ENCODE measurements around the gene MMP19.
"Not testable (repeated sequence)": the region's sequence is repeated elsewhere in the genome, so short reads cannot be mapped to it uniquely, and the experiment has no call there.

The MMP19 gene, protein sequence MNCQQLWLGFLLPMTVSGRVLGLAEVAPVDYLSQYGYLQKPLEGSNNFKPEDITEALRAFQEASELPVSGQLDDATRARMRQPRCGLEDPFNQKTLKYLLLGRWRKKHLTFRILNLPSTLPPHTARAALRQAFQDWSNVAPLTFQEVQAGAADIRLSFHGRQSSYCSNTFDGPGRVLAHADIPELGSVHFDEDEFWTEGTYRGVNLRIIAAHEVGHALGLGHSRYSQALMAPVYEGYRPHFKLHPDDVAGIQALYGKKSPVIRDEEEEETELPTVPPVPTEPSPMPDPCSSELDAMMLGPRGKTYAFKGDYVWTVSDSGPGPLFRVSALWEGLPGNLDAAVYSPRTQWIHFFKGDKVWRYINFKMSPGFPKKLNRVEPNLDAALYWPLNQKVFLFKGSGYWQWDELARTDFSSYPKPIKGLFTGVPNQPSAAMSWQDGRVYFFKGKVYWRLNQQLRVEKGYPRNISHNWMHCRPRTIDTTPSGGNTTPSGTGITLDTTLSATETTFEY
- total RNA-seq, result 0 reads per million in 4 experiments

DNA sequence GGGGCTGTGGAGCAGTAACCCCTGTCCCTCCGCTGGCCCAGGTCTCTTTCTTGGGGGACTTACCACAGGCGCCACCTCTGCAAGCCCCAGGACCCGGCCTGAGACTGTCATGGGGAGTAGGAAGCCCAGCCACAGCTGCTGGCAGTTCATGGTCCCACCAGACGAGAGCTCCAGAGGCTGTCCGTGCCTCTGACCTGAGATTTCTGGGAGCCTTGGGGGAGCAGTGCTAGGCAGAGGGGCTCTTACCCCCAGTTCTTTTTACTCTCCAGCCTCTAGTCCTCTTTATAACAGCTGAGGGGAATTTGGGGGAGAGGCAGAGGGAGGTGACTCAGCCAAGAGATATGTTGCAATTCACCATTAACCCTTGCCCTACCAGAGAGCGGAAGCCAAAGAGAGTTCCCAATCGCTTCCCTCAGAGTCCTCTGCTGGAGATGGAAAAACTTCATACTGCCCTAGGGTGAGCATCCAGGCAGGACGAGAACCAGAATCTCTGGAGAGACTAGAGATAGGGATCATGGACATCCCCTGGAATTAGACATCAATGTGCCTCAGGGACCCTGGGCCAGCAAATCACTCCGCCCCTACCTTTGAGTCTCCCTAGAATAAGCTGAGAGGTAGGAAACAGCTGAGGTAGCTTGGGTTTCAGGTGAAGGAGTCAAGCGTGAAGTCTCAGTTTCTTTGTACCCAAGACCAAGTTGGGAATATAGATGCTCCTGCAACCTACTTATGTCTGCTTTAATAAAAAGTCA, at the start of gene MMP19:
Gene MMP19 (minus strand): TSS at position 256 of the 749 bp plus-strand sequence. CDS start 106 bp downstream, at position 150.
- no peak for DNase-seq

- DNase-seq, result no peak
Measured at GRCh38 chr12:55891310-55891709, 48.6 kb upstream of the MMP19 start.

GRCh38 chr12:55885113-55885512, 42.4 kb upstream of the MMP19 start:
- no peak for DNase-seq

DNA sequence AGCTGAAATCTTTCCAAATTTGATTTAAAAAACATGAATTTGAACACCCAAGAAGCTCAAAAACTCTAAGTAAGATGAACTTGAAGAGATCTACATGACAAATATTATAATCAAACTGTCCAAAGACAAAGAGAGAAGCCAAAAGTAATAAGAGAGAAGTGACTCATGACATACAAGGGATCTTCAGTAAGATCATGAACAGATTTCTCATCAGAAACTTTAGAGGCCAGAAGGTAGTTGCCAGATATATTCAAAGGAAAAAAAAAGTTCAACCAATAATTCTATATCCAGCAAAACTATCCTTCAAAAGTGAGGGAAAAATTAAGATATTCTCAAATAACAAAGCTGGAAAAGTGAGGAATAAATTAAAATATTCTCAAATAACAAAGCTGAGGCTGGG, 35.1 kb upstream of the MMP19 start:
- no peak for DNase-seq

- DNase-seq, result no peak
Measured at GRCh38 chr12:55875704-55876467, 33.1 kb upstream of the MMP19 start.

- no peak for DNase-seq
Measured at GRCh38 chr12:55874443-55874842, 31.7 kb upstream of the MMP19 start.

DNA sequence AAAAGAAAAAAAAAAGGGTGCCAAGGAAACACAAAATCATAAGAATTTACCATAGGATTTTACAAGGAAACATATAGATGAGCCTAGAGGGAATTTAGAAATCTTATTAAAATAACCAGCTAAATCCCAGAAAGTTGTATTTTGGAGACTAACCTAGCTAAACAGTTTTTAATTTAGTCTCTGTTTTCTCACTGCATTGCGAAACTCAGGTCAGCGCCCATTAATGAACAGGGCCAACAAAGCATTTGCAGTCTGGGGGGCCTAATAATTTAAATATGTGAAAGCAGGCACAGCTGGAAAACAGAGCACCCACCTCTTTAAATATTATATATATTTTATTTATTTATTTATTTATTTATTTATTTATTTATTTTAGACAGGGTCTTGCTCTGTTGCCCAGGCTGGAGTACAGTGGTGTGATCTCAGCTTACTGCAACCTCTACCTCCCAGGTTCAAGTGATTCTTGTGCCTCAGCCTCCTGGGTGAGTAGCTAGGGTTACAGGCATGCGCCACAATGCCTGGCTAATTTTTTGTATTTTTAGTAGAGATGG, 23.8 kb upstream of the MMP19 start:
- not testable (repeated sequence) for DNase-seq

DNA sequence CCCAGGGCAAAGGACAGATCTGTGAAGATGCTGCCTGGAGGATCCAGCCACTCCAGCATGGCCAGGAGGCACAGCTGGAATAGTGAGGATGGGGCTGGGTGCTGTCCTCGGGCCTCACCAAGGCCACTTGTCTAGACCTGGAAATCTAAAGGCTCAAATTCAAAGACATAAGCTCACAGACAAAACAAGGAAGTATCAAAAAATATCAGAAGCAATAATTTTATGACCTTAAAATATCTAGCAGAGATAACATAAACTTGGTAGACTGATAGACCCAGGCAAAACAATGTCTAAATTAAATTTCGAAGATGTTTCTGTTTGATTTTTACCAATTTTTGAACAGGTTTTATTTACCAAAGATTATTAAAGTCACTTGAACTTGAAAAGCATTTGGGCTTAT, 22.6 kb upstream of the MMP19 start:
- no peak for DNase-seq

DNA sequence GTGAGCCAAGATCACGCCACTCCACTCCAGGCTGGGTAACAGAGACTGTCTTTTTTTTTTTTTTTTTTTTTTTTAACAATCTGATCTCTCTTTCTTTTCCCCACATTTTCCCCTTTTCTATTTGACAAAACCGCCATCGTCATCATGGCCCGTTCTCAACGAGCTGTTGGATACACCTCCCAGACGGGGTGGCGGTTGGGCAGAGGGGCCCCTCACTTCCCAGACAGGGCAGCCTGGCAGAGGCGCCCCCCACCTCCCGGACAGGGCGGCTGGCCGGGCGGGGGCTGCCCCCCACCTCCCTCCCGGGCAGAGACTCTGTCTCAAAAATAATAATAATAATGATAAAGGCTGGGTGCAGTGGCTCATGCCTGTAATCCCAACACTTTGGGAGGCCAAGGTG, 20.2 kb upstream of the MMP19 start:
- not testable (repeated sequence) for DNase-seq

- no peak for DNase-seq
Measured at GRCh38 chr12:55862286-55862685, 19.6 kb upstream of the MMP19 start.

DNA sequence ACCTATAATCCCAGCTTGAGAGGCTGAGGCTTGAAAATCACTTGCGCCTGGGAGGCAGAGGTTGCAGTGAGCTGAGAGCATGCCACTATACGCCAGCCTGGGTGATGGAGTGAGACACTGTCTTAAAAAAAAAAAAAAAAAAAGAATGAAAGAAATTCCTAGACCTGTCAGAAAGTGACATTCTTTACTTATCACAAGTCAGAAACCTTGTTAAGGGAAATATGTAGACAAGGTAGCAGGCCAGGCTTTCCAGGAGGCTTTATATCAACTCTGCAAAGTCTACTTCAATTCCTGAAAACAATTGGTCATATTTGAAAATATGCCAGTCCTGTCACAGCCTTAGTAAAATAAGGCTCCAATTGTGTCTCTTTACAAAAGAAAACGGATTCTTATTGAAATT, 19.1 kb upstream of the MMP19 start:
- DNase-seq, result no peak

GRCh38 chr12:55861396-55861795, 18.7 kb upstream of the MMP19 start:
- DNase-seq, result no peak

DNA sequence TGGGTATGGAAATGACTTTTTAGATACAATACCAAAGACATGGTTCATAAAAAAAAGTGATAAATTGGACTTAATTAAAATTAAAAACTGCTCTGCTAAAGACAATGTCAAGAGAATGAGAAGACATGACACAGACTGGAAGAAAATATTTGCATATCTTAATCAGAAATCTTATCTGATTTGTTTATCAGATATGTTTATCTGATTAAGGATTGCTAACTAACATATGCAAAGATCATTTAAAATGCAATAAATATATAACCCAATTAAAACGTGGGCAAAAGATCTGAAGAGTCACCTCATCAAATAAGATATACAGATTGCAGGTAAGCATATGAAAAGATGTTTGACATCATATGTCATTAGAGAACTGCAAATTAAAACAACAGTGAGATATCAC, 10.0 kb upstream of the MMP19 start:
- no peak for DNase-seq

DNA sequence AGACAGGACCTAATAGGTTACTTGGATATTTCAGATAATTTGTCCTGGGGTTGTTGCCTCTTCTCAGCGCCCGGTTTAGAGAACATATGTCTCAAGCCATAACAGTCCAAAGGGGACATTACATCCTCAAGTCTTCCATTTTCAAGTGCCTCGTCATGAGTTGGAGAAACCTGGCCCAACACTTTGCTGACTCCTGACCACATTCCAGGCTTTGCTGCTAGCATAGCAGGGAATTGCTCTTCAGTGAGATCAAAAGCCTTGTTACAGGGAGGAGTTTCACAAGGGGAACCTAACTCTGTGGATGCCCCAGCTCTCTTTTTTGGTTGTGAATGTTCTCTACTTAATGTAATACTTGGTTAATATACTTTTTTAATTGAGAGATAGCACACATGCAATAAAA, 8.2 kb upstream of the MMP19 start:
- no peak for DNase-seq

- DNase-seq, result no peak
Measured at GRCh38 chr12:55850401-55850800, 7.7 kb upstream of the MMP19 start.

GRCh38 chr12:55849616-55850343, 7.0 kb upstream of the MMP19 start:
- DNase-seq, result no peak

GRCh38 chr12:55847603-55848291, 5.0 kb upstream of the MMP19 start:
- no peak for DNase-seq

- no peak for DNase-seq
Measured at GRCh38 chr12:55847033-55847432, 4.3 kb upstream of the MMP19 start.

DNA sequence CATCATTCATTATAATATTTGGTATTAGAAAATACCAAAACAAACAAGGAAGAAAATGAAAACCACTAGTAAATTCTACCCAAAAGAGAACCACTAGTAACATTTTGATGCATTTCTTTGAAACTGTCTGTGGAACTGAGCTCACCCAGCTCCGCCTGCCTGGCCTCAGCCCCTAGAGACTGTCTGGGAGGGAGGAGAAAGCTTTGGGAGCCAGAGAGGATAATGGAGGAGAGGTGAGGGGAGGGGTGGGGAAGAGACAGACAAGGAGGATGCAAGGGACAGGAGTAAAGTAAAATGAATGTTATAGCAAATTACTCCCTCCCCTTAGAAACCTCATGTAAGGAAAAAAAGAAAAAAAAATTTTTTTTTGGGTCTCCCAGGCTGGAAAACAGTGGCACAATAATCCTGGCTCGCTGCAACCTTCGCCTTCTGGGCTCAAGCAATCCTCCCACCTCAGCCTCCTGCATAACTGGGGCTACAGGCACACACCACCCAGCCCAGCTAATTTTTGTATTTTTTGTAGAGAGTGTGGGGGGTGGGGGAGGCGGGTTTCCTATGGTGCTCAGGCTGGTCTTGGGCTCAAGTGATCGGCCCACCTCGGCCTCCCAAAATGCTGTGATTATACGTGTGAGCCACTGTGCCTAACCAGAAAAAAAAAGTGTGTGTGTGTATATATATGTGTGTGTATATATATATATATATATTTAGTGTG, 3.2 kb upstream of the MMP19 start:
- DNase-seq, result no peak

DNA sequence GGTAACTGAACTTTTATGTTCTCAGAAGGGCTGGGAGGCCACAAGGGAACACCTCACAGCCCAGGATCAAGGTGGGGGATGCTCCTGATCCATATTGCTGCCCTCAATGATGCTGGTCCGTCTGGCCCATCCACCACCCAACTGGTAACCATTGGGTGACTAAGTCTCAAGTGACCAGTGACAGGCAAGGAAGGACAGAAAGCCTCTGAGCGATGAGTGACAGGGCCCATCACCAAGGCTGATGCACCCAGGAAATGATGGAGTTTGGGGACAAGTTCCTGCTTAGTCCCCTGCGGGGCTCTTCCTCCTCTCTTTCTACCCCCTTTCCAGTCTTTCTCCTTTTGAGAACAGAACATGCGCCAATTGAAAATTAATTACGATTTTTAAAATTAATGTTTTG, 2.6 kb upstream of the MMP19 start:
- DNase-seq, result no peak

DNA sequence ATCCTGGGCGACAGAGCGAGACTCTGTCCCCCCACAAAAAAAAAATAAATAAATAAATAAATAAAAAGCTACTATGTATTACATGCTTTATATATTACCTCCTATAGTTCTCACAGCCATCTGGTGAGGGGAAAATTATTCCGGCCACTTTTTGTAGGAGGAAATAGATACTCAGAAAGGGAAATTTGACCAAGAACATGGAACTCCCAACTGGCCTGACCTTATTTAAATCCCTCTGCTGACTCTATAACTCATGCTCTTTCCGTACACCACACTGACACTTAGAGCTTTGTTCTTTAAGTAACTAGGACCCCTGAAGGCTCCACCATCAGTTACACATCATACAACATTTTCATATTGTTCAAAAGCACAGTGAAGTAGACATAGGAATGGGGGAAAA, 2.2 kb upstream of the MMP19 start:
- no peak for DNase-seq

Data from effector CD8-positive, alpha-beta T cell (primary cell).